ENCODE results near the gene C1QTNF5. TPM values are rescaled to one million over a fixed set of nuclear protein-coding genes. Genes with fewer than 3 reads are reported as not detected.

C1QTNF5 gene
- total RNA-seq, 1 donor from 2014 or later = 1.3 TPM

- H3K4me3 ChIP-seq (ENCODE audit: low read depth, low read length) = no peak overlapping the region
- TF ChIP-seq CTCF (IDR thresholded peaks at IDR 0.05; ENCODE audit: insufficient read depth, low read length, severe bottlenecking) = no peak
- no peak for DNase-seq (ENCODE audit: low read depth)
- no peak for FAIRE-seq
- no peaks in the 10 kb centered on the region for H3K27me3 ChIP-seq (ENCODE audit: control insufficient read depth, insufficient read depth, low read length)
- H3K36me3 ChIP-seq (ENCODE audit: control insufficient read depth, insufficient read depth, low read length) = peaks cover 13% of the 10 kb centered on the region
Measured at GRCh38 chr11:119305556-119306372, 34.9 kb downstream of the C1QTNF5 start.

GRCh38 chr11:119303227-119303718 lies 37.4 kb downstream of the C1QTNF5 start:
- DNase-seq (ENCODE audit: low read depth) = no peak
- no peak overlapping the region for H3K4me3 ChIP-seq (ENCODE audit: low read depth, low read length)
- no peaks in the 10 kb centered on the region for H3K27me3 ChIP-seq (ENCODE audit: control insufficient read depth, insufficient read depth, low read length)
- peaks cover 7% of the 10 kb centered on the region for H3K36me3 ChIP-seq (ENCODE audit: control insufficient read depth, insufficient read depth, low read length)
- FAIRE-seq = no peak
- TF ChIP-seq CTCF (IDR thresholded peaks at IDR 0.05; ENCODE audit: insufficient read depth, low read length, severe bottlenecking) = no peak

- no peak for FAIRE-seq
- Histone ChIP-seq H3K27me3 (ENCODE audit: control insufficient read depth, insufficient read depth, low read length) (no peaks in the 10 kb centered on the region), H3K36me3 (ENCODE audit: control insufficient read depth, insufficient read depth, low read length) (peaks cover 8% of the 10 kb centered on the region), H3K4me3 (ENCODE audit: low read depth, low read length) (no peak overlapping the region)
- TF ChIP-seq CTCF (IDR thresholded peaks at IDR 0.05; ENCODE audit: insufficient read depth, low read length, severe bottlenecking) = no peak
- DNase-seq (ENCODE audit: low read depth) = no peak
Measured at GRCh38 chr11:119300198-119300964, 40.3 kb downstream of the C1QTNF5 start.

GRCh38 chr11:119299416-119299815 lies 41.3 kb downstream of the C1QTNF5 start:
- FAIRE-seq = no peak
- TF ChIP-seq CTCF (IDR thresholded peaks at IDR 0.05; ENCODE audit: insufficient read depth, low read length, severe bottlenecking) = no peak
- H3K27me3 ChIP-seq (ENCODE audit: control insufficient read depth, insufficient read depth, low read length) = no peaks in the 10 kb centered on the region
- H3K36me3 ChIP-seq (ENCODE audit: control insufficient read depth, insufficient read depth, low read length) = peaks cover 8% of the 10 kb centered on the region
- H3K4me3 ChIP-seq (ENCODE audit: low read depth, low read length) = no peak overlapping the region
- DNase-seq (ENCODE audit: low read depth) = no peak

GRCh38 chr11:119298726-119299125 lies 42.0 kb downstream of the C1QTNF5 start:
- Histone ChIP-seq H3K4me3 (ENCODE audit: low read depth, low read length) (no peak overlapping the region), H3K27me3 (ENCODE audit: control insufficient read depth, insufficient read depth, low read length) (no peaks in the 10 kb centered on the region), H3K36me3 (ENCODE audit: control insufficient read depth, insufficient read depth, low read length) (peaks cover 6% of the 10 kb centered on the region)
- no peak for TF ChIP-seq CTCF (IDR thresholded peaks at IDR 0.05; ENCODE audit: insufficient read depth, low read length, severe bottlenecking)
- FAIRE-seq (no peak), DNase-seq (ENCODE audit: low read depth) (no peak)

All from bronchial epithelial cell (primary cell).